K562 (cell line): ENCODE data around the gene PRR30. TPM values are rescaled to one million over a fixed set of nuclear protein-coding genes. Genes with fewer than 3 reads are reported as not detected.
A peak's percentile ranks its signal among the peaks of the same experiment; 100 is the strongest.

ENCODE experiments used
- ATAC-seq: fragments of 200-7000 bp; cut with Tn5 transposase; 3 replicates; pipeline ENCODE4 v1.9.1; 2020; ENCODE audit warnings: moderate library complexity
- BruUV-seq: library from RNA; stranded (reverse); fragments of 400-500 nt; replicated peaks from 2 replicates; lab custom pipeline; 2021; lab: Mats Ljungman, UMichigan
- CTCF ChIA-PET: fragments of 300-600 bp; formaldehyde crosslinking; extraction: SDS; loops from one replicate; lab custom pipeline; 2021; ENCODE audit warnings: low intra/inter-chr PET ratio; lab: Yijun Ruan, JAX
- POLR2A ChIA-PET: fragments of 300-600, 350-650 bp; sonication (Branson Sonifier 250); formaldehyde crosslinking; extraction: SDS; loops from one replicate; lab custom pipeline; 2021; ENCODE audit warnings: antibody characterized with exemption, inconsistent platforms; lab: Yijun Ruan, JAX
- DNase-seq, 4 experiments: peaks; one replicate each; pipeline versions ENCODE4 v3.0.0 to v3.0.0-alpha.2; 2011 to 2018; ENCODE audit warnings: low spot score in 3 of 4, mixed read lengths in 3 of 4; ENCODE audit errors: extremely low read depth in 1 of 4
- FAIRE-seq: peaks from 2 replicates; lab custom pipeline; 2011; peaks lifted over from hg19 to GRCh38; lab: Jason Lieb, UNC
- H2AFZ ChIP-seq: 2 replicates; pipeline ENCODE4 v1.6.0; 2011; ENCODE audit warnings: low read depth, low read length, control low read depth, inconsistent platforms
- H3K27ac ChIP-seq: fragments of 200-600 bp; 3 replicates; pipeline ENCODE4 v1.8.0; 2011; ENCODE audit warnings: low read depth, mild to moderate bottlenecking, control low read depth, inconsistent platforms, low read length, moderate library complexity, mixed read lengths; ENCODE audit errors: extremely low read depth
- H3K27me3 ChIP-seq, 2 experiments: fragments of 300-600 bp in 1 of 2; 2 replicates in 1 of 2; 3 replicates in 1 of 2; pipeline versions ENCODE4 v1.6.0 to v1.8.0; 2011; ENCODE audit warnings: inconsistent platforms in 2 of 2, low read length in 2 of 2, mild to moderate bottlenecking in 1 of 2, mixed read lengths in 1 of 2, moderate library complexity in 1 of 2; ENCODE audit not compliant: control insufficient read depth in 2 of 2, insufficient read depth in 2 of 2
- H3K36me3 ChIP-seq: fragments of 300-600 bp; 3 replicates; pipeline ENCODE4 v1.8.0; 2011; ENCODE audit warnings: mild to moderate bottlenecking, low read length, inconsistent platforms; ENCODE audit not compliant: control insufficient read depth, insufficient read depth
- H3K4me1 ChIP-seq, 2 experiments: fragments of 200-600 bp in 1 of 2; replicated peaks in 1 of 2; 2 replicates in 1 of 2; 3 replicates in 1 of 2; pipeline versions ENCODE4 v1.5.1 to v1.8.0; 2011; ENCODE audit warnings: inconsistent platforms in 2 of 2, low read length in 2 of 2, mild to moderate bottlenecking in 1 of 2, mixed read lengths in 1 of 2, moderate library complexity in 1 of 2; ENCODE audit not compliant: control insufficient read depth in 2 of 2, insufficient read depth in 2 of 2
- H3K4me2 ChIP-seq: 2 replicates; pipeline ENCODE4 v1.6.1; 2011; ENCODE audit warnings: low read length, control low read depth, inconsistent platforms, mixed read lengths; ENCODE audit not compliant: insufficient read depth
- H3K4me3 ChIP-seq: fragments of 200-600 bp; sonication (generic), shearing (Covaris generic); 2 replicates; pipeline ENCODE4 v1.5.1; 2016; ENCODE audit warnings: control low read depth, inconsistent platforms
- H3K79me2 ChIP-seq: fragments of 200-600 bp; 3 replicates; pipeline ENCODE4 v1.8.0; 2011; ENCODE audit warnings: low read length, inconsistent platforms; ENCODE audit not compliant: control insufficient read depth, insufficient read depth
- H3K9ac ChIP-seq, 2 experiments: 2 replicates each; pipeline versions ENCODE4 v1.6.0 to v1.6.1; 2011; ENCODE audit warnings: low read depth in 2 of 2, low read length in 2 of 2, control low read depth in 1 of 2, inconsistent platforms in 1 of 2, mild to moderate bottlenecking in 1 of 2, mixed read lengths in 1 of 2; ENCODE audit not compliant: insufficient read depth in 1 of 2
- H3K9me1 ChIP-seq: one replicate; pipeline ENCODE4 v1.6.0; 2011; ENCODE audit warnings: inconsistent platforms, mild to moderate bottlenecking, low read length, moderate library complexity; ENCODE audit not compliant: control insufficient read depth, insufficient read depth
- H3K9me3 ChIP-seq: replicated peaks from 2 replicates; pipeline ENCODE4 v1.5.1; 2011; ENCODE audit warnings: low read depth, low read length, inconsistent platforms; ENCODE audit not compliant: control insufficient read depth, insufficient read depth
- H4K20me1 ChIP-seq: replicated peaks from 2 replicates; pipeline ENCODE4 v1.6.1; 2011; ENCODE audit warnings: low read length, inconsistent platforms, mixed read lengths; ENCODE audit not compliant: control insufficient read depth, insufficient read depth
- KDM5B ChIP-seq: fragments of 200-600 bp; sonication (generic); IDR thresholded peaks from 2 replicates; pipeline ENCODE4 v1.6.1; 2012; ENCODE audit warnings: low read depth, mild to moderate bottlenecking, moderate library complexity, low read length, control low read depth, inconsistent platforms; ENCODE audit not compliant: insufficient replicate concordance
- PTRF ChIP-seq: fragments of 450-650 bp; IDR thresholded peaks from 2 replicates; pipeline ENCODE4 v1.6.1; 2016; ENCODE audit warnings: mild to moderate bottlenecking, missing genetic modification characterization, missing compliant biosample characterization
- ZFP30 ChIP-seq: fragments of 250-450 bp; sonication (Bioruptor Pico); IDR thresholded peaks from 2 replicates; pipeline ENCODE4 v1.8.0; 2022; ENCODE audit warnings: moderate library complexity, mild to moderate bottlenecking, inconsistent platforms, borderline replicate concordance
- WGBS: fragments of 100-300 bp; shearing (Covaris generic); methylation state at CpG from one replicate; pipeline ENCODE4 v1.1.6; 2016; ENCODE audit warnings: low coverage, mixed read lengths; ENCODE audit not compliant: insufficient coverage; ENCODE audit errors: missing lambda C conversion rate; 5-methylcytosine and 5-hydroxymethylcytosine counted together
- in situ Hi-C: fragments of 300-500 bp; cut with MboI; formaldehyde crosslinking; loops from 4 replicates; pipeline ENCODE4 v1.15.0; 2018; ENCODE audit warnings: inconsistent platforms, mixed read lengths
- intact Hi-C: fragments of 100-400 bp; cut with micrococcal nuclease; formaldehyde crosslinking; loops from 2 replicates; pipeline ENCODE4 v1.14.2; 2022
- polyA plus RNA-seq, 8 experiments: library from polyadenylated mRNA; depleted of rRNA in 4 of 8; stranded (reverse) in 5 of 8; unstranded in 3 of 8; fragments of >200 nt; fragmentation: Nextera tagmentation in 2 of 8; fragmentation: Illumina TruSeq in 1 of 8; extraction: Ambion mirVana in 2 of 8; extraction: Trizol in 1 of 8; gene quantifications; 2 replicates each; pipeline versions ENCODE4 v1.2.1 to v1.2.3, GENCODE V29; 2011 to 2014; ENCODE audit warnings: inconsistent platforms in 1 of 8, missing spikeins in 1 of 8
- total RNA-seq, 7 experiments: library from RNA; depleted of rRNA in 6 of 7; stranded (reverse); fragments of >200 nt in 6 of 7; fragmentation: Illumina TruSeq in 2 of 7; extraction: Trizol in 2 of 7; gene quantifications; 2 replicates each; pipeline versions ENCODE4 v1.2.1 to v1.2.3, GENCODE V29; 2011 to 2021; ENCODE audit warnings: low replicate concordance in 1 of 7

The PRR30 gene
- total and polyA plus RNA-seq, 9 of the 15 experiments (the other 6 are each of a cell fraction or from before 2014, with no cell fraction given): not detected

DNA sequence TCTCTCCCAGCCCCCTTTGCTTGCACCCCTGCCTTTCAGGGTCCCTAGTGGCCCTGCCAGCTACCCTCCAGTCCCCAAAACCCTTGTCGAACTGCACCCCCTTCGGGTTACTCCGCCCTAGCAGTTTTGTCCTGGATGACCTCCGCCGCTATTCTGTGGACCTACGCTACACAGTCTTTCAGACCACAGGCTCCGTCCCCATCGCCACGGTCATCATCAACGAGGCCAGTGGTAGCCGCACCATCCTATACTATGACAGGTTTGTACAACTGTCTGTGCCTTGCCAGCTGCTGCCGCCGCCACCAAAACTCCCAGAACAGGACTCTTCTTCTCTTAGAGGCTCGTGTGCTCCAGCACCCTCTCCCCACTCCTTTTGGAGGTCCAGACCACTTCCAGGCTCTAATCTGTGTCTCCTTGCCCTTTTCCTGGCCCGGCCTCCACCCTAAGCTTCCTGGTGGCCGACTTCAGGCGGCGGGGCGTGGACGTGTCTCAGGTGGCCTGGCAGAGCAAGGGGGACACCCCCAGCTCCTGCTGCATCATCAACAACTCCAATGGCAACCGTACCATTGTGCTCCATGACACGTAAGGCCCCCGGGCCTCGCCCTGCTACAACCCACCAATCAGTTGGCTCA is 44.7 kb downstream of the PRR30 start:
- Histone ChIP-seq H4K20me1 (no peaks in the 10 kb centered on the region), H3K9ac (peak overlapping the region in 1 of 2 experiments; percentile 47; a peak in 2 of 4 replicates), H3K4me1 (peaks cover 39 to 49% of the 10 kb centered on the region in 2 experiments), H3K36me3 (no peaks in the 10 kb centered on the region; the same call in 2 of the 3 replicates), H3K27me3 (no peaks in the 10 kb centered on the region), H2AFZ (no peak overlapping the region), H3K4me2 (no peak overlapping the region), H3K9me1 (no peaks in the 10 kb centered on the region), H3K9me3 (no peaks in the 10 kb centered on the region), H3K79me2 (peaks cover 3% of the 10 kb centered on the region; the same call in 2 of the 3 replicates), H3K27ac (no peak overlapping the region), H3K4me3 (no peak overlapping the region)
- FAIRE-seq (no peak), DNase-seq (no peak), ATAC-seq (no peak)
- BruUV-seq: no TSS peak
- ChIA-PET POLR2A (interaction anchor here (0.9 to 3.6 kb wide), 3 partner anchors 9 to 13 kb away, joined by 4 to 11 read pairs (median 4); no protein-coding TSS in a partner anchor), CTCF (no interaction called here)
- TF ChIP-seq KDM5B (no peak), PTRF (tag) (no peak), ZFP30 (no peak)
- WGBS: 88% methylated on average over 23 of the region's 24 CpGs
- in situ Hi-C loops (no loop called here), intact Hi-C loops (no loop called here)
